RWPE1 (cell line): ENCODE measurements around the gene NYAP2.

Experiments used
- CTCF ChIA-PET: fragments of 350-600 bp; sonication (Branson Sonifier 250); formaldehyde crosslinking; extraction: SDS; loops from one replicate; lab custom pipeline; 2021; lab: Yijun Ruan, JAX
- POLR2A ChIA-PET: fragments of 400-600 bp; formaldehyde crosslinking; extraction: SDS; loops from one replicate; lab custom pipeline; 2020; ENCODE audit warnings: antibody characterized with exemption; ENCODE audit not compliant: low non-redundant PET; lab: Yijun Ruan, JAX
- DNase-seq: peaks from one replicate; pipeline ENCODE4 v3.0.0; 2012; ENCODE audit warnings: low spot score
- H3K27ac ChIP-seq: fragments of 450-650 bp; 2 replicates; pipeline ENCODE4 v1.5.1; 2017
- CTCF ChIP-seq: fragments of 450-650 bp; conservative IDR thresholded peaks from 2 replicates; pipeline ENCODE4 v1.5.1; 2017; ENCODE audit warnings: low read depth, mild to moderate bottlenecking

Gene NYAP2

GRCh38 chr2:225531559-225531958 is 132.0 kb downstream of the NYAP2 start:
- no peak for DNase-seq
- POLR2A ChIA-PET: no interaction called here
- TF ChIP-seq CTCF: no peak
- no peak overlapping the region for H3K27ac ChIP-seq
- CTCF ChIA-PET: no interaction called here

GRCh38 chr2:225532096-225532495 is 132.6 kb downstream of the NYAP2 start:
- no peak overlapping the region for H3K27ac ChIP-seq
- CTCF ChIA-PET: no interaction called here
- POLR2A ChIA-PET: no interaction called here
- DNase-seq: no peak
- no peak for TF ChIP-seq CTCF

GRCh38 chr2:225534037-225534436 is 134.5 kb downstream of the NYAP2 start:
- CTCF ChIA-PET: no interaction called here
- H3K27ac ChIP-seq: no peak overlapping the region

GRCh38 chr2:225534697-225535096 is 135.2 kb downstream of the NYAP2 start:
- no peak overlapping the region for H3K27ac ChIP-seq
- POLR2A ChIA-PET: no interaction called here
- DNase-seq: no peak
- CTCF ChIA-PET: interaction anchor here (0.6 kb wide), 1 partner anchor 47 kb away, joined by 3 read pairs; no protein-coding TSS in a partner anchor
- no peak for TF ChIP-seq CTCF

More at GRCh38 chr2:225534037-225534436, 134.5 kb downstream of the NYAP2 start:
- TF ChIP-seq CTCF: no peak
- POLR2A ChIA-PET: no interaction called here
- no peak for DNase-seq

GRCh38 chr2:225536036-225536435 is 136.5 kb downstream of the NYAP2 start:
- no peak overlapping the region for H3K27ac ChIP-seq
- ChIA-PET CTCF (no interaction called here), POLR2A (no interaction called here)
- TF ChIP-seq CTCF: no peak
- no peak for DNase-seq

GRCh38 chr2:225543626-225544025 is 144.1 kb downstream of the NYAP2 start:
- no peak overlapping the region for H3K27ac ChIP-seq
- ChIA-PET CTCF (no interaction called here), POLR2A (no interaction called here)
- DNase-seq: no peak
- no peak for TF ChIP-seq CTCF

- no peak for DNase-seq
- no peak for TF ChIP-seq CTCF
- no peak overlapping the region for H3K27ac ChIP-seq
- ChIA-PET POLR2A (no interaction called here), CTCF (interaction anchor here (0.5 to 0.8 kb wide), 2 partner anchors 10 to 104 kb away, joined by 3 read pairs; no protein-coding TSS in a partner anchor)
These were observed 157.0 kb downstream of the NYAP2 start for GRCh38 chr2:225556461-225556860.
